HG03460 (cell line): Measurements from ENCODE around the gene UBQLN4.
"Not testable (repeated sequence)": the region's sequence is repeated elsewhere in the genome, so short reads cannot be mapped to it uniquely, and the experiment has no call there.

Experiments
- ATAC-seq: cut with Tn5 transposase; IDR thresholded peaks from one replicate; pipeline ENCODE4 v1.9.1; 2021; ENCODE audit not compliant: unreplicated experiment

Gene UBQLN4

GRCh38 chr1:156081180-156081916 is 27.8 kb upstream of the UBQLN4 start:
- no peak for ATAC-seq

GRCh38 chr1:156080863-156081179 is 27.2 kb upstream of the UBQLN4 start:
- ATAC-seq = no peak

GRCh38 chr1:156080241-156080862 is 26.8 kb upstream of the UBQLN4 start:
- no peak for ATAC-seq

GRCh38 chr1:156079762-156080161 is 26.2 kb upstream of the UBQLN4 start:
- ATAC-seq = no peak

GRCh38 chr1:156078728-156079127 is 25.1 kb upstream of the UBQLN4 start:
- no peak for ATAC-seq

GRCh38 chr1:156077430-156077760 is 23.8 kb upstream of the UBQLN4 start:
- no peak for ATAC-seq

- peak; percentile 65 for ATAC-seq
These were observed 23.2 kb upstream of the UBQLN4 start for GRCh38 chr1:156076609-156077429.

GRCh38 chr1:156075775-156076204 is 22.2 kb upstream of the UBQLN4 start:
- no peak for ATAC-seq

GRCh38 chr1:156075162-156075561 is 21.6 kb upstream of the UBQLN4 start:
- ATAC-seq = no peak

- no peak for ATAC-seq
These were observed 21.1 kb upstream of the UBQLN4 start for GRCh38 chr1:156074661-156075060.

- ATAC-seq = no peak
These were observed 20.1 kb upstream of the UBQLN4 start for GRCh38 chr1:156073740-156074139.

- ATAC-seq = no peak
These were observed 19.6 kb upstream of the UBQLN4 start for GRCh38 chr1:156073110-156073687.

- ATAC-seq = no peak
These were observed 18.7 kb upstream of the UBQLN4 start for GRCh38 chr1:156072251-156072650.

GRCh38 chr1:156071332-156071816 is 17.8 kb upstream of the UBQLN4 start:
- not testable (repeated sequence) for ATAC-seq

- ATAC-seq = no peak
These were observed 16.9 kb upstream of the UBQLN4 start for GRCh38 chr1:156070548-156070947.

GRCh38 chr1:156069490-156070455 is 16.2 kb upstream of the UBQLN4 start:
- ATAC-seq = no peak

GRCh38 chr1:156067262-156067661 is 13.7 kb upstream of the UBQLN4 start:
- no peak for ATAC-seq

- ATAC-seq = no peak
These were observed 12.3 kb upstream of the UBQLN4 start for GRCh38 chr1:156065871-156066270.

GRCh38 chr1:156065212-156065611 is 11.6 kb upstream of the UBQLN4 start:
- ATAC-seq = no peak

- ATAC-seq = no peak
These were observed 11.0 kb upstream of the UBQLN4 start for GRCh38 chr1:156064615-156065014.

GRCh38 chr1:156063997-156064285 is 10.3 kb upstream of the UBQLN4 start:
- no peak for ATAC-seq
